Fibroblast of villous mesenchyme (primary cell): ENCODE data around the gene PSD. TPM values are rescaled to one million over a fixed set of nuclear protein-coding genes. Genes with fewer than 3 reads are reported as not detected.
A peak's percentile ranks its signal among the peaks of the same experiment; 100 is the strongest.

Experiments
- DNase-seq: peaks from one replicate; pipeline ENCODE4 v3.0.0-alpha.2; 2010; ENCODE audit warnings: low read depth
- H3K4me3 ChIP-seq: 2 replicates; pipeline ENCODE4 v1.5.1; 2011; ENCODE audit warnings: low read depth, mild to moderate bottlenecking, low read length
- total RNA-seq: library from RNA; depleted of rRNA; stranded (reverse); fragments of >200 nt; gene quantifications from 2 replicates; pipeline ENCODE4 v1.2.3, GENCODE V29; 2012
- TF ChIP-seq, protein P1 (sequence below): IDR thresholded peaks from 2 replicates; pipeline ENCODE4 v1.5.1; 2012; ENCODE audit warnings: low read depth, mild to moderate bottlenecking, low read length; ENCODE audit not compliant: insufficient read depth

PSD gene
- total RNA-seq, 1 donor, result 2.2 TPM

DNA sequence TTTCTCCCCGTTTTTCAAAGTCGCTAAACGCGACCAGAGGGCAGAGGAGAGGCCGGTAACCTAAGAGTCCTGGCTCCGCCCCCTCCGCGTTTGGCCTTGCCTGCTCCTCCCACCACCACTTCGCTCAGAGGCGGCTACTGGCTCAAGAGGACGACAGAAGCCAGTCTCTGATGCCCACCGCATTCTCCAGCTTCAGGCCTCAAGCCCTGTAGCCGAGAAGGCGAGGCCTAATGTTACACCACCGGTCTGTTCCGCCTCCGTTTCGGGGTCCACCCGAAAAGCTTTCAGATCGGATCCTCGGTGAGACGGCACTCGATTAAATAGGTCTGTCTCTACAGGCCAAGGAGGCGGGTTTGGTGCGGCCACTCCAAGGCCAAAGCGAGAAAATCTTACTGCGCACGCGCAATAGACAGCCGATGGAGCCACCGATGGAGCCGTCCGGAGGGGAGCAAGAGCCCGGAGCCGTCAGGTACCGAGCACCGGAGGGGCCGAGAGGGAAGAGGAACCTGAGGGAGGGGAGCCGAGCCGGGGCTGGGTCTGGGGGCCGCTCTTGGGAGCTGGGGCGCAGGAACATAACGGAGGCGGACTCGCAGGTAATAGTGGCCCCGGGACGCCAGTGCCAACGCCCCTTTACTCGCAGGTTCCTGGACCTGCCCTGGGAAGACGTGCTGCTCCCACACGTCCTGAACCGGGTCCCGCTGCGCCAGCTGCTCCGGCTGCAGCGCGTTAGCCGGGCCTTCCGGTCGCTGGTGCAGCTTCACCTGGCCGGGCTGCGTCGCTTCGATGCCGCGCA lies 2.3 kb upstream of the PSD start, which contains the start of gene FBXL15:
Gene FBXL15 (plus strand): TSS at position 123 of the 793 bp plus-strand sequence. CDS start 294 bp downstream, at position 417.
- TF ChIP-seq, protein P1, sequence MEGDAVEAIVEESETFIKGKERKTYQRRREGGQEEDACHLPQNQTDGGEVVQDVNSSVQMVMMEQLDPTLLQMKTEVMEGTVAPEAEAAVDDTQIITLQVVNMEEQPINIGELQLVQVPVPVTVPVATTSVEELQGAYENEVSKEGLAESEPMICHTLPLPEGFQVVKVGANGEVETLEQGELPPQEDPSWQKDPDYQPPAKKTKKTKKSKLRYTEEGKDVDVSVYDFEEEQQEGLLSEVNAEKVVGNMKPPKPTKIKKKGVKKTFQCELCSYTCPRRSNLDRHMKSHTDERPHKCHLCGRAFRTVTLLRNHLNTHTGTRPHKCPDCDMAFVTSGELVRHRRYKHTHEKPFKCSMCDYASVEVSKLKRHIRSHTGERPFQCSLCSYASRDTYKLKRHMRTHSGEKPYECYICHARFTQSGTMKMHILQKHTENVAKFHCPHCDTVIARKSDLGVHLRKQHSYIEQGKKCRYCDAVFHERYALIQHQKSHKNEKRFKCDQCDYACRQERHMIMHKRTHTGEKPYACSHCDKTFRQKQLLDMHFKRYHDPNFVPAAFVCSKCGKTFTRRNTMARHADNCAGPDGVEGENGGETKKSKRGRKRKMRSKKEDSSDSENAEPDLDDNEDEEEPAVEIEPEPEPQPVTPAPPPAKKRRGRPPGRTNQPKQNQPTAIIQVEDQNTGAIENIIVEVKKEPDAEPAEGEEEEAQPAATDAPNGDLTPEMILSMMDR, result no peak
- peak; percentile 97 for DNase-seq
- H3K4me3 ChIP-seq, result peak within 1 kb of the TSS; percentile 89

DNA sequence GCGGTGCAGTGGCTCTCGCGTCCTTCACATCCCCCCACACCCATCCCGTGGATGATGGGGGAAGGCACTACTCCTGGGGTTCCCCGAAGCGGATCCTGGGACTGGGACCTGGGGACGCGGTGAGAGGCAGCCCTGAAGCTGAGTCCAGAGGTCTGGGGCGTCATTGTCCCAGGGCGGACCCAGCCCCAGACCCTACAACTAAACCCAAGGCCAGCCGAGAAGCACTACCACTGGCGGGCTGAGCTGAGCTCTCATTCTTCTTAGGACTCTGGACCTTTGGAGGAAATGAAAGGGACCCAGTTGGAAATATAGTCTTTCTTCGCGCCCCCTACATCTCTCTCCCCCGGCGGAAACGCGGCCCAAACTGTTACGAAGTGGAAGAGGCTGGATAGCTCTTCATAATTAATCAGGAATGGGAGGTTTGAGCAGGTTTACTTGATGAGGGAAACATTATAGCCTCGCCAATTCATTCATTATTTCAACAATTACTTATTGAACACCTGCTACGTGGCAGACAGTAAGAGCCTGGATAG lies 1.7 kb upstream of the PSD start:
- no peak for DNase-seq
- H3K4me3 ChIP-seq, result peak overlapping the region; percentile 89
- TF ChIP-seq, protein P1, result no peak

DNA sequence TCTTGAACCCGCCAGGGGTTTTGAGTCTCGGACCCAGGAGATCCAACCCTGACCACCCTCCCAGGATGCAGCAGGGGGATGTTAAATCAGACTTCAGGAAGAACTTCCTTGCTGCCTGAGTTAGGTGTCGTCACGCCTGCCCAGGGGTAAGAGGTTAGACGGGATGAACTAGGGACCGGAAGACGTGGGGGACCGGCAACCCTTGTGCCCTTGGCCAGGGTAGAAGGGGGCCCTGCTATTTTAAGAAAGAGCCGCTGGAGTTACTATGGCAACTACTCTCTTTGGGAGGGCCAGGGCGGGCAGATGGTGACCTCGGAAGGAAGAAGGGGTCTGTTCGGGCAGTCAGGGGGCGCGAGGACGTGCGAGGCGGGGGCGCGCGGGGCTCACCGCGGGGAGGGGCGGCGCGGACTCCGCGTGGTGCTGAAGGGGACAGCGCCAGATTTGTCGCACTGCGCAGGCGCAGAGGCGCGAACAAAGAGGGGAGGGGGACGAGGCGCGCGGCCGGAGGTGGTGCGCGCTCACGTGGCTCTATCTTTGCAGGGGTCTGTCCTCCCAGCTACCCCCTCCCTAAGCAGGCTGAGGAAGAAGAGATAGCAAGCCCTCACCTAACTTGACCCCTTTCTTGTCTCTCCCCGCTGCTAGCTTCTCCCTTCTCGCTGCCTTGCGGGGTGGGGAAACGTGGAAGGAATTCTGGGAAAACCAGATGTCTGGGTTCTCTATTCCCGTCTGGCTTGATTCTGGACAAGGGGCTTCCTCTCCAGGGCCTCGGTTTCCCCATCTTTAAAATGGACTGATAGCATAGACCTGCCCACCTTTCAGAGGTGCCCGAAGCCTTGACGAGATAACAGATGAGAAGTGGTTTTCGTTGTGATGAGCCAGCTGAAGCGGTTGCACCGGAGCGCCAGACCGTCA lies 940 bp upstream of the PSD start:
- H3K4me3 ChIP-seq, result peak overlapping the region; percentile 89
- TF ChIP-seq, protein P1, result no peak
- DNase-seq, result no peak

DNA sequence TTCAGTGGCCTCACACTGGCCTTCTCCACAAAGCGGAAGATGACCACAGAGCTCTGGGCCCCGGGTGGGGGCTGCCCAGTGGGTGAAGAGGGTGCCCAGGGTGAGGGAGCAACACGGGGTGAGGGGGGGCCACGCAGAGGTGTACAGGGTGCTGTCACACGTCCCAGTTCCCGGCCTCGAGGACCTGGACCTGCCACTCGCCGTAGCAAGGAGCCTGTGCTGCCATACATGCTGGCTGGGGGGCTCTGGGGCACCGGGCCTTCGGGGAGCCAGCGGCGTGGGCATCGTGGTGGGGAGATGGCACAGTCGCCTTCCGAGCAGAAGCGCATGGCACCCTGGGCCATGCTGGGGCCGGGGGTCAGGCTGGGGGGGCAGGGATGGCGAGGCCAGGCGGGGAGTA lies 1.9 kb downstream of the PSD start:
- no peak for DNase-seq
- no peak overlapping the region for H3K4me3 ChIP-seq
- TF ChIP-seq, protein P1, result no peak

DNA sequence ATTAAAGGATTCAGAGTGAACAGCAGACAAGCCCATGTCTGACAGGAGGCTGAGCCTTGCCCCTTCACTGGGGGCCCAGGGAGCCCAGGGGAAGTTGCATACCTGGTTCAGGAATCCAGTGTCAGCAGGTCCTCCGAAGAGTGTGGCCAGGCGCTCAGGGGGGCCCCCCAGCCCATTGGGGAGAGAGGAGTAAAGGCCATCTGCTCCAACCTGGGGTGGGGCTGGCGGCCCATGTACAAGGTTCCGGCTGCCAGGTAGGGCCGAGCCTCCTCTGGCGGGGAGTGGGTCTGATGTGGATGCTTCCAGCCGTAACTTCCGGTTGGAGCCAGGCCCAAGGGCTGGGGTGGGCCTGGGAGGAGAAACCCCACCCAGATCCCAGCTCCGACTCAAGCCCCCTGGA lies 2.3 kb downstream of the PSD start:
- TF ChIP-seq, protein P1, result no peak
- H3K4me3 ChIP-seq, result no peak overlapping the region
- no peak for DNase-seq

DNA sequence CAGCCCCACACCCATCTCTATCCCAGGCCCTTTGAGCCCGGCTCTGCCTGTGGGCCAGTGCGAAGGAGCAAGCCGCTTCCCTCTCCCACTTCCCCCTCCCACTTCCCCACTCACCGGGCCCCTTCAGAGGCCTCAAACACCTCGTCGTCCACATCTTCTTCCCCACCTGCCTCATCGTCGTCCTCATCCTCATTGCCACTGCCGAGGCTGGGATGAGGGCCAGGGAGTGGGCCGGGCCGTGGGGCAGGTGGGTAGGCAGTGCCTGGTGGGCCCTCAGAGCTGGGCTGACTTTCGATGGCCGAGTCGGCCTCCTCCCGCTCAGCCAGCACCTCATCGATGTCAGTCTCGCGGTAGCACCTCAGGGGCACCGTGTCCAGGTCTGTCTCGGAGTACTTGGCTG lies 3.8 kb downstream of the PSD start:
- no peak overlapping the region for H3K4me3 ChIP-seq
- DNase-seq, result no peak
- TF ChIP-seq, protein P1, result no peak
